NK-92 (cell line): Measurements from ENCODE around the gene ANO10.

ENCODE experiments used
- DNase-seq: peaks from one replicate; lab custom pipeline; 2025; ENCODE audit not compliant: unreplicated experiment; lab: John Stamatoyannopoulos, UW

Gene ANO10

GRCh38 chr3:43353923-43354670 lies 267.7 kb downstream of the ANO10 start:
- no peak for DNase-seq

GRCh38 chr3:43353393-43353792 lies 268.4 kb downstream of the ANO10 start:
- DNase-seq = no peak

GRCh38 chr3:43349716-43350115 lies 272.1 kb downstream of the ANO10 start:
- no peak for DNase-seq

GRCh38 chr3:43348852-43349574 lies 272.8 kb downstream of the ANO10 start:
- DNase-seq = no peak

- DNase-seq = no peak
Measured at GRCh38 chr3:43348350-43348749, 273.5 kb downstream of the ANO10 start.

GRCh38 chr3:43347774-43348173 lies 274.0 kb downstream of the ANO10 start:
- no peak for DNase-seq

GRCh38 chr3:43346978-43347749 lies 274.6 kb downstream of the ANO10 start:
- no peak for DNase-seq

GRCh38 chr3:43345877-43346276 lies 275.9 kb downstream of the ANO10 start:
- no peak for DNase-seq

- no peak for DNase-seq
Measured at GRCh38 chr3:43345246-43345645, 276.6 kb downstream of the ANO10 start.

- no peak for DNase-seq
Measured at GRCh38 chr3:43344520-43344919, 277.3 kb downstream of the ANO10 start.

GRCh38 chr3:43343815-43344214 lies 278.0 kb downstream of the ANO10 start:
- no peak for DNase-seq

- DNase-seq = no peak
Measured at GRCh38 chr3:43343185-43343584, 278.6 kb downstream of the ANO10 start.

- DNase-seq = no peak
Measured at GRCh38 chr3:43341788-43342187, 280.0 kb downstream of the ANO10 start.

GRCh38 chr3:43340403-43340802 lies 281.4 kb downstream of the ANO10 start:
- no peak for DNase-seq

GRCh38 chr3:43338295-43338694 lies 283.5 kb downstream of the ANO10 start:
- no peak for DNase-seq

- no peak for DNase-seq
Measured at GRCh38 chr3:43335799-43336198, 286.0 kb downstream of the ANO10 start.

- no peak for DNase-seq
Measured at GRCh38 chr3:43334976-43335375, 286.8 kb downstream of the ANO10 start.

GRCh38 chr3:43331381-43331780 lies 290.4 kb downstream of the ANO10 start:
- no peak for DNase-seq

- DNase-seq = no peak
Measured at GRCh38 chr3:43330981-43331380, 290.8 kb downstream of the ANO10 start.

GRCh38 chr3:43328653-43329052 lies 293.2 kb downstream of the ANO10 start:
- DNase-seq = no peak

GRCh38 chr3:43327582-43327979 lies 294.2 kb downstream of the ANO10 start:
- no peak for DNase-seq
